Measurements from ENCODE around the gene LETM1. TPM values are rescaled to one million over a fixed set of nuclear protein-coding genes. Genes with fewer than 3 reads are reported as not detected.

The LETM1 gene
- total RNA-seq, 2 donors from 2014 or later: 64.5 to 129 TPM

GRCh38 chr4:1808851-1809753, 46.9 kb downstream of the LETM1 start:
- ATAC-seq (no peak), DNase-seq (ENCODE audit: low spot score) (no peak)
- Mint-ChIP-seq H3K36me3 (no peaks in the 10 kb centered on the region), H3K4me3 (no peak overlapping the region), H3K27ac (no peak overlapping the region), H3K27me3 (no peaks in the 10 kb centered on the region), H3K9me3 (no peaks in the 10 kb centered on the region), H3K4me1 (ENCODE audit: low read depth in 2 of 2) (peaks cover 0 to 3% of the 10 kb centered on the region in 2 donors)

DNA sequence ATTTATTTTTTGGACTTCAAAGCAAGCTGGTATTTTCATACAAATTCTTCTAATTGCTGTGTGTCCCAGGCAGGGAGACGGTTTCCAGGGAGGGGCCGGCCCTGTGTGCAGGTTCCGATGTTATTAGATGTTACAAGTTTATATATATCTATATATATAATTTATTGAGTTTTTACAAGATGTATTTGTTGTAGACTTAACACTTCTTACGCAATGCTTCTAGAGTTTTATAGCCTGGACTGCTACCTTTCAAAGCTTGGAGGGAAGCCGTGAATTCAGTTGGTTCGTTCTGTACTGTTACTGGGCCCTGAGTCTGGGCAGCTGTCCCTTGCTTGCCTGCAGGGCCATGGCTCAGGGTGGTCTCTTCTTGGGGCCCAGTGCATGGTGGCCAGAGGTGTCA, 47.6 kb downstream of the LETM1 start:
- Mint-ChIP-seq H3K9me3 (no peaks in the 10 kb centered on the region), H3K36me3 (no peaks in the 10 kb centered on the region), H3K4me3 (no peak overlapping the region), H3K27ac (no peak overlapping the region), H3K4me1 (ENCODE audit: low read depth in 2 of 2) (peaks cover 0 to 3% of the 10 kb centered on the region in 2 donors), H3K27me3 (no peaks in the 10 kb centered on the region)
- ATAC-seq: no peak
- no peak for DNase-seq (ENCODE audit: low spot score)

GRCh38 chr4:1807332-1807777, 48.6 kb downstream of the LETM1 start:
- H3K36me3 Mint-ChIP-seq: no peaks in the 10 kb centered on the region
- H3K27ac Mint-ChIP-seq: no peak overlapping the region
- H3K4me1 Mint-ChIP-seq (ENCODE audit: low read depth in 2 of 2): peaks cover 0 to under 1% of the 10 kb centered on the region in 2 donors
- ATAC-seq (no peak), DNase-seq (ENCODE audit: low spot score) (no peak)
- no peaks in the 10 kb centered on the region for H3K27me3 Mint-ChIP-seq
- H3K4me3 Mint-ChIP-seq: no peak overlapping the region
- H3K9me3 Mint-ChIP-seq: no peaks in the 10 kb centered on the region

- Mint-ChIP-seq H3K36me3 (no peaks in the 10 kb centered on the region), H3K27ac (no peak overlapping the region), H3K4me3 (no peak overlapping the region), H3K4me1 (ENCODE audit: low read depth in 2 of 2) (no peaks in the 10 kb centered on the region), H3K9me3 (no peaks in the 10 kb centered on the region), H3K27me3 (no peaks in the 10 kb centered on the region)
- no peak for ATAC-seq
- DNase-seq (ENCODE audit: low spot score): no peak
These were observed 49.2 kb downstream of the LETM1 start for GRCh38 chr4:1806596-1807331.

DNA sequence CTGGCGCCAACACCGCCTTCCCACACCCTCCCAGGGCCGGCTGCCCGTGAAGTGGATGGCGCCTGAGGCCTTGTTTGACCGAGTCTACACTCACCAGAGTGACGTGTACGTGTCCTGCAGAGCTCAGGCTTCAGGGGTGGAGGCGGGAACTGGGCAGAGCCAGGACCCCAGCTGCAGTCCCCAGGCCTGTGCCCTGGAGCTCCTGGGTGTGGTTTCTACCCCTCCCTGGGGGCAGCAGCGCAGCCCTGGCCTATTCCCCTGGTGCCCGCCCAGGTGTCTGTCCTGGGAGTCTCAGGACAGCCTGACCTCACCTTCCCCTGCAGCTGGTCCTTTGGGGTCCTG, 49.8 kb downstream of the LETM1 start:
- no peak overlapping the region for H3K4me3 Mint-ChIP-seq
- no peaks in the 10 kb centered on the region for H3K4me1 Mint-ChIP-seq (ENCODE audit: low read depth in 2 of 2)
- no peaks in the 10 kb centered on the region for H3K27me3 Mint-ChIP-seq
- no peak overlapping the region for H3K27ac Mint-ChIP-seq
- H3K9me3 Mint-ChIP-seq: no peaks in the 10 kb centered on the region
- DNase-seq (ENCODE audit: low spot score) (no peak), ATAC-seq (no peak)
- H3K36me3 Mint-ChIP-seq: no peaks in the 10 kb centered on the region

GRCh38 chr4:1805493-1806222, 50.3 kb downstream of the LETM1 start:
- no peak for DNase-seq (ENCODE audit: low spot score)
- no peak for ATAC-seq
- Mint-ChIP-seq H3K4me1 (ENCODE audit: low read depth in 2 of 2) (no peaks in the 10 kb centered on the region), H3K36me3 (no peaks in the 10 kb centered on the region), H3K9me3 (no peaks in the 10 kb centered on the region), H3K27ac (no peak overlapping the region), H3K4me3 (no peak overlapping the region), H3K27me3 (no peaks in the 10 kb centered on the region)

DNA sequence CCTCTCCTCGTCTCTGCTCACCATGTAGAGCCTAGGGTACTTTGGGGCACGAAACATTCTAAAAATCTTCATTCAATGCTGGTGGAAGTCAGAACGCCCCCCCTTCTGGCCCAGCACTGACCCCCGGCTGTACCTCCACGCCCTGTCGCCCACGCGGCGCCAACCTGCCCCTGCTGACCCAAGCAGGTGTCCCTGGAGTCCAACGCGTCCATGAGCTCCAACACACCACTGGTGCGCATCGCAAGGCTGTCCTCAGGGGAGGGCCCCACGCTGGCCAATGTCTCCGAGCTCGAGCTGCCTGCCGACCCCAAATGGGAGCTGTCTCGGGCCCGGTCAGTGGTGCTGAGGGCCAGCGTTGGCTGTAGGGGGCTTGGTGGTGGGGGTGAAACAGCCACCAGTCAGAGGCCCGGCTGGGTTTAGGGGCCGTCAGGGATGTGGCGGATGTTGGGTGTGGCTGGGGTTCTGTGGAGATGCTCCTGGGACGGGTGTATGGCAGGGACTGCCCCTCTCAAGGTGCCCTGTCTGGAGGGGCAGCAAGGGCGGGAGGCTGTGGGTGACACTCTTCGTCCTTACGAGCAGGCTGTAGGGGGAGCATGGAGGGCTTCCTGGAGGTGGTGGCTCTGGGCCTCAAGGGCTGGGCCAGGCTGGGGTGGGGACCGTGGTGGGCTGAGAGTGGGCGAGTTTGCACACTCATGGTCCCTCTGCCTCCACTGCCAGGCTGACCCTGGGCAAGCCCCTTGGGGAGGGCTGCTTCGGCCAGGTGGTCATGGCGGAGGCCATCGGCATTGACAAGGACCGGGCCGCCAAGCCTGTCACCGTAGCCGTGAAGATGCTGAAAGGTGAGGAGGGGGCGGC, 51.1 kb downstream of the LETM1 start:
- Mint-ChIP-seq H3K36me3 (no peaks in the 10 kb centered on the region), H3K9me3 (no peaks in the 10 kb centered on the region), H3K4me3 (no peak overlapping the region), H3K27me3 (no peaks in the 10 kb centered on the region), H3K4me1 (ENCODE audit: low read depth in 2 of 2) (no peaks in the 10 kb centered on the region), H3K27ac (no peak overlapping the region)
- ATAC-seq: no peak
- DNase-seq (ENCODE audit: low spot score): no peak

- DNase-seq (ENCODE audit: low spot score): no peak
- Mint-ChIP-seq H3K9me3 (no peaks in the 10 kb centered on the region), H3K4me1 (ENCODE audit: low read depth in 2 of 2) (no peaks in the 10 kb centered on the region), H3K36me3 (no peaks in the 10 kb centered on the region), H3K4me3 (no peak overlapping the region), H3K27me3 (no peaks in the 10 kb centered on the region), H3K27ac (no peak overlapping the region)
- no peak for ATAC-seq
These were observed 52.2 kb downstream of the LETM1 start for GRCh38 chr4:1803523-1804423.

DNA sequence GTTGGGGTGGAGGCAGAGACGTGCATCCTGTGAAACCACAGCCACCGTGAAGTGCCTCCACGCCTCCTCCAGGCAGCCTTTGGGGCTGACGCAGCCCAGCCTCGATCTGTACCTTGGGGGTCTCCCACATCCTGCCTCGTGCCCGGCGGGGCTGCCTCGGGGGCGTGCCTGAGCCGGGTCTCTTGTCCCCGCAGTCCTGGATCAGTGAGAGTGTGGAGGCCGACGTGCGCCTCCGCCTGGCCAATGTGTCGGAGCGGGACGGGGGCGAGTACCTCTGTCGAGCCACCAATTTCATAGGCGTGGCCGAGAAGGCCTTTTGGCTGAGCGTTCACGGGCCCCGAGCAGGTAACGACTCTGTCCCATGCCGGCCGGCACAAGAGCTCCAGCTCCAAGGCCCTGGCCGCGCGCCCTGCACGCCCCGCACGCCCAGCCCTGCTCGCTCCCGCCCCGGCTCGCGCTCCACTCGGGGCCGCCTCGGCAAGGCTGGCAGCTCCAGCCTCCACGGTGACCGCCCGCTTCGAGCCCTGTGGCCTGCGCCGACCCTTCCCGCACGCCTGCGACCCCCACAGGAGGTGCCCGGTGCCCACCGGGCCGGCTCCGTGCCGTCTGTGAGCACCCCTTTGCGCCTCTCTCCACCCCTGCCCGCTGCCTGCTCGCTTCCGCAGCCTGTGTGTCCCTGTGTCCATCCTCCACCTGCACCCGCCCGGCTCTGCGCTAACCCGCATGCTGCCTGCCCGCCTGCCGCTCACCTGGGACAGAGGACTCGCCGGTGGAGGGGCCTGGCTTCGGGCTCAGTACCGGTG, 53.0 kb downstream of the LETM1 start:
- Mint-ChIP-seq H3K4me3 (no peak overlapping the region), H3K27me3 (no peaks in the 10 kb centered on the region), H3K27ac (no peak overlapping the region), H3K9me3 (no peaks in the 10 kb centered on the region), H3K36me3 (no peaks in the 10 kb centered on the region), H3K4me1 (ENCODE audit: low read depth in 2 of 2) (no peaks in the 10 kb centered on the region)
- ATAC-seq (no peak), DNase-seq (ENCODE audit: low spot score) (no peak)

- H3K4me3 Mint-ChIP-seq: no peak overlapping the region
- DNase-seq (ENCODE audit: low spot score): no peak
These were observed 53.7 kb downstream of the LETM1 start for GRCh38 chr4:1802151-1802715.

DNA sequence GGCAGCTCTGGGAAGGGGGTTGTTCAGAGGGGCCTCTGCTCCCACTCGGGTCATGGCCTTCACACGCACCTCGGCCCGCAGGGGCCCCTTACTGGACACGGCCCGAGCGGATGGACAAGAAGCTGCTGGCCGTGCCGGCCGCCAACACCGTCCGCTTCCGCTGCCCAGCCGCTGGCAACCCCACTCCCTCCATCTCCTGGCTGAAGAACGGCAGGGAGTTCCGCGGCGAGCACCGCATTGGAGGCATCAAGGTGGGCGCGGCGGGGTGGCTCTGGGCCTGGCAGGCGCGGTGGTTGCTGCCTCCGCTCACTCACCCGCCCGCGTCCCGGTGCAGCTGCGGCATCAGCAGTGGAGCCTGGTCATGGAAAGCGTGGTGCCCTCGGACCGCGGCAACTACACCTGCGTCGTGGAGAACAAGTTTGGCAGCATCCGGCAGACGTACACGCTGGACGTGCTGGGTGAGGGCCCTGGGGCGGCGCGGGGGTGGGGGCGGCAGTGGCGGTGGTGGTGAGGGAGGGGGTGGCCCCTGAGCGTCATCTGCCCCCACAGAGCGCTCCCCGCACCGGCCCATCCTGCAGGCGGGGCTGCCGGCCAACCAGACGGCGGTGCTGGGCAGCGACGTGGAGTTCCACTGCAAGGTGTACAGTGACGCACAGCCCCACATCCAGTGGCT, 54.5 kb downstream of the LETM1 start:
- Mint-ChIP-seq H3K27me3 (peaks cover 0 to 4% of the 10 kb centered on the region in 2 donors), H3K4me3 (no peak overlapping the region), H3K4me1 (ENCODE audit: low read depth in 2 of 2) (no peaks in the 10 kb centered on the region), H3K27ac (no peak overlapping the region), H3K36me3 (no peaks in the 10 kb centered on the region), H3K9me3 (no peaks in the 10 kb centered on the region)
- ATAC-seq: no peak
- no peak for DNase-seq (ENCODE audit: low spot score)

More at GRCh38 chr4:1802151-1802715, 53.7 kb downstream of the LETM1 start:
- Mint-ChIP-seq H3K36me3 (no peaks in the 10 kb centered on the region), H3K27ac (no peak overlapping the region), H3K27me3 (no peaks in the 10 kb centered on the region), H3K4me1 (ENCODE audit: low read depth in 2 of 2) (no peaks in the 10 kb centered on the region), H3K9me3 (no peaks in the 10 kb centered on the region)
- ATAC-seq: no peak

All from natural killer cell treated with Interleukin-12 subunit alpha and Interleukin-12 subunit beta and Interleukin-15 and Interleukin-18, amount 100 ng/mL, for 72 hours (primary cell).